ENCODE measurements around the gene ATG16L2.
A peak's percentile ranks its signal among the peaks of the same experiment; 100 is the strongest.

Gene ATG16L2

DNA sequence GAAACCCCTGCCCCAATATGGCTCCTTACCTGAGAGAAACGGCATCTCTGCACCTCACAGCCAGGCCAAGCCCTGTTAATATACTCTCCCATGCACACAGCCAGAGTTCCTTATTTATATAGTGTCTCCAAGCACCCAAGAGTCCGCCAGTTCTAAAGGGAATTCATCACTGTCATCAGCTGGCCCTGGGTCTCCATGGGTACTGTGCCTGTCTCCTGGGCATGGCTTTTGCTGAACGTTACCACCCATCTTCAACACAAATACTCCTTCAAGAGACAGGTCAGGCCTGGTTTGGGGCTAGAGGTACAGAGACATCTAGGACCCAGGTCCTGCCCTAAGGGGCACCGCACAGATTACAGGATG is 1.6 kb upstream of the ATG16L2 start:
- Histone ChIP-seq H3K27me3 (no peaks in the 10 kb centered on the region), H3K4me1 (ENCODE audit: control insufficient read depth in 1 of 2, insufficient read depth in 1 of 2, low read depth in 1 of 2, low read length in 1 of 2) (peaks cover 54 to 70% of the 10 kb centered on the region in 2 experiments), H3K27ac (peak overlapping the region; percentile 98)

DNA sequence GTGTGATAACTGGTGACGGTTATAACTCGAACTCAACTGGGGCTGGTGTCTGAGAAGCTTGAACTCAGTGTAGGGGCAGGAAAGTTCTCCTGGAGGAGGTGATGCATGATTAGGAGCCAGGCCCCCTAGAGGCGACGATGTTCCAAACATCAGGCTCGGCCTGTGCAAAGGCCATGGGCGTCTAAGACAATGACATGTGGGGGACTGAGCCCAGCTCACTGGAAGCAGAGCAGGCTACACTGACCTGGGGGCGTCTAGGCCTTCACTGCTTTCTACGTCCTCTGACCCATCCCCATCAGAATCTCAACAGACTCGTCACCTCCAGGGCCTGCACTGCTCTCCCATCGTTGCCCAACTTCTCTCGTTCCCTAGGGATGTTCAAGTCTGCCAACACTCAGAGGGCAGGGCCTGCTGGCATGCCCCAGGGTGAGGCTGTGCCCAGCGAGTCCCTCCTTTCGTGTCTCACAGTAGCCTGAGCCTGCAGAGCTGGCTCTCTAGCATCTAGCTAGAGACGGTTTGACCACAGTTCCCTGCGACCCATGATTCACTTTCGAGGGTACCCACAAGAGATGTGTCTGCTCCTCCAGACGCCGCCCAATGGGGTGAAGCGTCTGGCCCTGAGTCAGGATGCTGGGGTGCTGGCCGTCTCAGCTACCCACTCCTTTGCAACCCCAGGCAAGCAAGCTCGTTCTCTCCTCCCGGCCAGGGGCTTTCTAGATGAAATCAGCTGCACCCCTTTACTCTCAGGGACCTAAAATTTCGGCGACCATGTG is 1.1 kb upstream of the ATG16L2 start:
- Histone ChIP-seq H3K4me3 (ENCODE audit: low read depth in 1 of 2, low read length in 1 of 2) (peak overlapping the region; percentile 82 to 97), H3K27me3 (no peaks in the 10 kb centered on the region), H3K4me1 (ENCODE audit: control insufficient read depth in 1 of 2, insufficient read depth in 1 of 2, low read depth in 1 of 2, low read length in 1 of 2) (peaks cover 55 to 70% of the 10 kb centered on the region in 2 experiments), H3K36me3 (peaks cover 55% of the 10 kb centered on the region), H3K9me3 (no peaks in the 10 kb centered on the region), H3K27ac (peak overlapping the region; percentile 98)
- TF ChIP-seq, protein P1, sequence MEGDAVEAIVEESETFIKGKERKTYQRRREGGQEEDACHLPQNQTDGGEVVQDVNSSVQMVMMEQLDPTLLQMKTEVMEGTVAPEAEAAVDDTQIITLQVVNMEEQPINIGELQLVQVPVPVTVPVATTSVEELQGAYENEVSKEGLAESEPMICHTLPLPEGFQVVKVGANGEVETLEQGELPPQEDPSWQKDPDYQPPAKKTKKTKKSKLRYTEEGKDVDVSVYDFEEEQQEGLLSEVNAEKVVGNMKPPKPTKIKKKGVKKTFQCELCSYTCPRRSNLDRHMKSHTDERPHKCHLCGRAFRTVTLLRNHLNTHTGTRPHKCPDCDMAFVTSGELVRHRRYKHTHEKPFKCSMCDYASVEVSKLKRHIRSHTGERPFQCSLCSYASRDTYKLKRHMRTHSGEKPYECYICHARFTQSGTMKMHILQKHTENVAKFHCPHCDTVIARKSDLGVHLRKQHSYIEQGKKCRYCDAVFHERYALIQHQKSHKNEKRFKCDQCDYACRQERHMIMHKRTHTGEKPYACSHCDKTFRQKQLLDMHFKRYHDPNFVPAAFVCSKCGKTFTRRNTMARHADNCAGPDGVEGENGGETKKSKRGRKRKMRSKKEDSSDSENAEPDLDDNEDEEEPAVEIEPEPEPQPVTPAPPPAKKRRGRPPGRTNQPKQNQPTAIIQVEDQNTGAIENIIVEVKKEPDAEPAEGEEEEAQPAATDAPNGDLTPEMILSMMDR (IDR thresholded peaks at IDR 0.05) = peak; percentile 78

More for the DNA sequence above, 1.6 kb upstream of the ATG16L2 start:
- Histone ChIP-seq H3K9me3 (no peaks in the 10 kb centered on the region), H3K4me3 (ENCODE audit: low read depth in 1 of 2, low read length in 1 of 2) (peak overlapping the region; percentile 82 to 97), H3K36me3 (peaks cover 51% of the 10 kb centered on the region)
- TF ChIP-seq, protein P1 (IDR thresholded peaks at IDR 0.05) = no peak

GRCh38 chr11:72813740-72814285 is 398 bp upstream of the ATG16L2 start:
- TF ChIP-seq, protein P1 (IDR thresholded peaks at IDR 0.05) = no peak
- Histone ChIP-seq H3K36me3 (peaks cover 55% of the 10 kb centered on the region), H3K27ac (peak overlapping the region; percentile 98), H3K4me3 (ENCODE audit: low read depth in 1 of 2, low read length in 1 of 2) (peak overlapping the region; percentile 82 to 97), H3K27me3 (no peaks in the 10 kb centered on the region), H3K4me1 (ENCODE audit: control insufficient read depth in 1 of 2, insufficient read depth in 1 of 2, low read depth in 1 of 2, low read length in 1 of 2) (peaks cover 55 to 70% of the 10 kb centered on the region in 2 experiments), H3K9me3 (no peaks in the 10 kb centered on the region)

- peak overlapping the region; percentile 98 for H3K27ac ChIP-seq
- no peaks in the 10 kb centered on the region for H3K9me3 ChIP-seq
- peak overlapping the region; percentile 82 to 97 for H3K4me3 ChIP-seq (ENCODE audit: low read depth in 1 of 2, low read length in 1 of 2)
- H3K4me1 ChIP-seq (ENCODE audit: control insufficient read depth in 1 of 2, insufficient read depth in 1 of 2, low read depth in 1 of 2, low read length in 1 of 2) = peaks cover 45 to 69% of the 10 kb centered on the region in 2 experiments
- H3K27me3 ChIP-seq = no peaks in the 10 kb centered on the region
- TF ChIP-seq, protein P1 (IDR thresholded peaks at IDR 0.05) = no peak
- H3K36me3 ChIP-seq = peaks cover 55% of the 10 kb centered on the region
These were observed 953 bp downstream of the ATG16L2 start for GRCh38 chr11:72815110-72815618.

- H3K27ac ChIP-seq = peak overlapping the region; percentile 98
- H3K4me1 ChIP-seq (ENCODE audit: control insufficient read depth in 1 of 2, insufficient read depth in 1 of 2, low read depth in 1 of 2, low read length in 1 of 2) = peaks cover 43 to 69% of the 10 kb centered on the region in 2 experiments
- peak overlapping the region; percentile 82 to 97 for H3K4me3 ChIP-seq (ENCODE audit: low read depth in 1 of 2, low read length in 1 of 2)
- no peaks in the 10 kb centered on the region for H3K9me3 ChIP-seq
- peaks cover 60% of the 10 kb centered on the region for H3K36me3 ChIP-seq
- TF ChIP-seq, protein P1 (IDR thresholded peaks at IDR 0.05) = no peak
- H3K27me3 ChIP-seq = no peaks in the 10 kb centered on the region
These were observed 2.3 kb downstream of the ATG16L2 start for GRCh38 chr11:72816404-72816990.
